GM12874 (cell line): ENCODE results near the gene CNNM2.

Source experiments
- TF ChIP-seq, protein P1 (sequence below): IDR thresholded peaks from 2 replicates; pipeline ENCODE4 v1.5.1; 2011; ENCODE audit warnings: low read depth, mild to moderate bottlenecking, control low read depth, low read length, moderate library complexity; ENCODE audit not compliant: insufficient read depth

Gene CNNM2

DNA sequence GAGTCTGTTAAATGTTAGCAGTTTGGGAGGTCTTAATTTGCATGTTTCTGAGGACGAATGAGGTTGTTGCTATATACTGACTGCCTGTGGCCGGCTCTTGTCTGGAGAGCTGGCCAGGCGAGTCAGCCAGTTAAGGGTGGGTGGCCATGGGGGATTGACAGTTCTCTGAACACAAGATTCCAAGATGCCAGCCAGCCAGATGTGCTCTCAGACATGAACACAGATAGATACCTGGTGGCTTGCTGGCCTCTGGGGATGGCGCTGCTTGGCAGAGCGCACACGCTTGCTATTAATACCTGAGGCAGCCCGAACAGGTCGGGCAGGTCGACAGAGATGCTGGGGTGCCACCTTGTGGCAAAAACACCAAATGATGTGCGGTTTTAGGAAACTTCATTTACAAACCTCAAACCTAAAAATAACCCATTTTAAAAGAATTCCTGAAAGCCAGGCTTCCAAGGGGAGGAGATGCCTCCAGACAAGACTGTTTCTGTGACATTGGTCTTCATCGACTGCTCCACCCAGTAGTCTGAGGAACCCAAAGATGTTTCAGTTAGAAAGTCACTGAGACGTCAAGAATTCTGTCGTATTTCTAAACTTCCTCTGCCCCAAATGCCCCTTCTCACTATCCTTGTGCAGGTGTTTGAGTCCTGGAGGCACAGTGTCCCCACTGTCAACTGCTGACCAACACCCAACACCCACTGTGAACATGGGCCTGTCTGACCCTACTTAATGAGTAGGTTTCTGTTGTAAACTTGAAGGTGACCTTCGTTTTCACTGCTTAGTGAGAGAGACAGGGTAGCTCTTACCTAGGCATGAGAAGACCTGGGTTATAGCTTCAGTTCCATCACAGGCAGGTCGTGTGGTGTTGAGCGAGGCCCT, 151.6 kb downstream of the CNNM2 start:
- TF ChIP-seq, protein P1, sequence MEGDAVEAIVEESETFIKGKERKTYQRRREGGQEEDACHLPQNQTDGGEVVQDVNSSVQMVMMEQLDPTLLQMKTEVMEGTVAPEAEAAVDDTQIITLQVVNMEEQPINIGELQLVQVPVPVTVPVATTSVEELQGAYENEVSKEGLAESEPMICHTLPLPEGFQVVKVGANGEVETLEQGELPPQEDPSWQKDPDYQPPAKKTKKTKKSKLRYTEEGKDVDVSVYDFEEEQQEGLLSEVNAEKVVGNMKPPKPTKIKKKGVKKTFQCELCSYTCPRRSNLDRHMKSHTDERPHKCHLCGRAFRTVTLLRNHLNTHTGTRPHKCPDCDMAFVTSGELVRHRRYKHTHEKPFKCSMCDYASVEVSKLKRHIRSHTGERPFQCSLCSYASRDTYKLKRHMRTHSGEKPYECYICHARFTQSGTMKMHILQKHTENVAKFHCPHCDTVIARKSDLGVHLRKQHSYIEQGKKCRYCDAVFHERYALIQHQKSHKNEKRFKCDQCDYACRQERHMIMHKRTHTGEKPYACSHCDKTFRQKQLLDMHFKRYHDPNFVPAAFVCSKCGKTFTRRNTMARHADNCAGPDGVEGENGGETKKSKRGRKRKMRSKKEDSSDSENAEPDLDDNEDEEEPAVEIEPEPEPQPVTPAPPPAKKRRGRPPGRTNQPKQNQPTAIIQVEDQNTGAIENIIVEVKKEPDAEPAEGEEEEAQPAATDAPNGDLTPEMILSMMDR: peak; percentile 64

DNA sequence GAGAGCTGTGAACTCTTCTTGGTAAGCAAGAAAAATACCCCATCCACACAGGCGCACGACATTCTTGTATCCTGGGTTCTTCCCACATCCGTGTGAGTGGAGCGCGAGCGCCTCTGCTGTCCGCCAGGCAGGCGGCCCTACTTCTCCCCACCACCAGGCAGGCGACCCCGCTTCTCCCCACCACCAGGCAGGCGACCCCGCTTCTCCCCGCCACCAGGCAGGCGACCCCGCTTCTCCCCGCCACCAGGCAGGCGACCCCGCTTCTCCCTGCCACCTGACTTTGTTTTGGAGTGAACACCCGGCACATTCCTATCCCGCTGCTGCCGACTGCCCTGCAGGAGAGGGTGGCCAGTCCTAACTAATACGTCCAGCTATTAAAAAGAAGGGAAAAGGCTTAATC, 154.2 kb downstream of the CNNM2 start:
- TF ChIP-seq, protein P1: no peak

DNA sequence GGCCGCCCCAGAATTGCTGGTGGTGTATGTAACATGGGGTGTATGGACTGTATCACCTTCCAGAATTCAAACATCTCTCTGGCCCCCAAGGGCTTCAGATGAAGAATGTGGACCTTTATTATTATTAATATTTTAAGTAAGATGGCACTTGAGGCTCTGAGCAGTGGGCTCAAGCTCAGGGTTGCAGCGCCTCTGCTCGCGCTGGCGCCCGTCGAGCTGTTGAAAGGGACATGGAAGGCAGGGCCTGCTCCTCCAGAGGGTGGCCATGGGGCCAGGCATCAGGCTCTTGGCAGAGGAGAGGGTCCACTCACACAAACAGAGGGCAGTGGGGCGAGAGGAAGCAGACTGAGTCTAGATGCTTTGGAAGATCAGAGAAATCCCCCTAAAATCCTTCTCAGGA, 154.8 kb downstream of the CNNM2 start:
- TF ChIP-seq, protein P1: no peak

DNA sequence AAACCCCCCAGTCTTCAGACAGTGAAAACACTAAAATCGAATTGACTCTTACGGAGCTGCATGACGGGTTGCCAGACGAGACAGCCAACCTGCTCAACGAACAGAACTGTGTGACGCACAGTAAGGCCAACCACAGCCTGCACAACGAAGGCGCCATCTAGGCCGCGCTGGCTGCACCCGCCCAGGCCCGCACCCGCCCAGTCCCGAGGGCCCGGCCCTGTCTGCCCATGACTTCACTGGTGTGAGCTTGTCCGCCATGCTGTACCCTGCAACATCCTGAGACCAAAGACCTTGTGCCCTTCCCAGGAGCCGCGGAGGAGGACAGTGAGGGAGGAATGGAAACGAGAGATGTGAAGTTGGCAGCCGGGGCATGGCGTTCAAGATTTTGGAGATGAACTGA, 158.9 kb downstream of the CNNM2 start:
- TF ChIP-seq, protein P1: no peak

DNA sequence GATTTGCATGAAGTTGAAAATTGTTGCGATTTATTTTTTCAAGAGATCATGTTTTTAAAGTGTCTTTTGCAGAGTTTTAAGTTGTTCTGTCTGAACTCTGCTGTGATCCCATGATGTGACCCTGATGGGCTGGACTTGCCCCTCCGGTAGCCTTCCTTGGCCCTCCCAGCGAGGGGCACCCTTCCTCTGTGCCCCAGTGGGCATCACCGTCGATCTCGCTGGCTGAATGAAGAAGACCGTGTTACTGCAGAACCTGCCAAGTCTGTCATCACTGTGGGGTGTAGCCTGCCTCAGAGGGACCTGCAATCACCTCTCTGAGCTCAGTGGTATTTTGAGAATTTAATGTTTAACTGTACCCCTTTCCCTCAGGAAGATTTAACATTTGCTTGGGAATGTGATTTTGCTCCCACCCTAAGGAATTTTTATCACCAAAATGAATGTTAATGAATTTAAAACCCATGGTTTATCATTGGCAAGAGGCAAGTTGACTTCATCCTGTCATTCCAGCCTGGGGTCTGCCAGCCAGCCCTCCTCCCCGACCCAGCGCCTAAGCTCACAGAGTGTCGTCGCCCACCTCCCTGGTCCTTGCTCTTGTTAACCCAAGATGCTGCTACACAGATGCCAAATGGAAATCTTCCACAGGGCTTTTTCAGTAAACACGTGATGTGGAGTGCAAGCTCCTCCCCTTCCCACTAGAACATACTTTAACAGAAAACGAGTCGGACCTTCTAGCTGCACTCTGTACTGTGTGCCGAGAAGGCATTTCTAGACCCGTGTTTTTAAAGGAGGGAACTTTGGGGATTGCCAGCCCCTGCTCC, 159.6 kb downstream of the CNNM2 start:
- TF ChIP-seq, protein P1: no peak

DNA sequence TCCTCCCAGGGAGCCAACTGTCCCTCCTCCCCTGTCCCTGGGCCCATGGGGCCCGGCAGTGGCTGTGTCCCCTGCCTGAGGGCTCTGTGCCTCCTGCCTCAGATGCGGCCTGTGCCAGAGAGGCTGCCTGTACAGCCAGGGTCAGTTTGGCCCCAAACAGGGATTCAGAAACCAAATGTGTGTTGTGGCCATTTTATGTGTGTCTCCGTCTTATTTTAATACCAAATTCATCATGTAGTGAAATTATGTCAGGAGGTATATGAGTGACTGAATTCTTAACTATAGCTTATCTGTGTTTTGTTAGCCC, 160.2 kb downstream of the CNNM2 start:
- TF ChIP-seq, protein P1: no peak

DNA sequence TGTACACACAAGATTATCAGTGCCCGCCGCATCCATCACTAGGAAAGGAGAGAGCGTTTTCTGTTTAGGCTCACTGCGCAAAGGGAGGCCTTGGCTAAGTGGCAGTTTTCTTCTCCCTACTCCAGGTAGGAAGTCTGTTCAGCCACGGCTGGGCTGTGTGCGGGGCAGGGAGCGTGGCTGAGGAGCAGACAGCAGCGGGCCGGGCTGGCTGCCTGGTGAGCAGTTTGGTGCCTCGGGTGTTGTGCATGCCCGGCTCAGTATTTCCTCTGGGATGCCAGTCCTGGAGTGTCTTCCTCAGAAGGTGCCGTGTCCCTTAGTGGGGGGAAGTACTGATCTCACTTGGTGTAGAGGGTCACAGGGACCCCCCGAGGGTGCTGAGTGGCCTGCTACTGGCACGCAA, 160.6 kb downstream of the CNNM2 start:
- TF ChIP-seq, protein P1: no peak
